Chondrocyte (in vitro differentiated cells): ENCODE measurements around the gene NEO1. TPM values are rescaled to one million over a fixed set of nuclear protein-coding genes. Genes with fewer than 3 reads are reported as not detected.

Experiments used
- DNase-seq: peaks from one replicate; pipeline ENCODE4 v3.0.0; 2021; ENCODE audit warnings: mixed read lengths, low spot score
- H3K27ac Mint-ChIP-seq: one replicate; pipeline ENCODE4 v1.8.0; 2021; ENCODE audit warnings: mild to moderate bottlenecking, moderate library complexity, mixed read lengths; ENCODE audit not compliant: unreplicated experiment
- H3K27me3 Mint-ChIP-seq: 2 replicates; pipeline ENCODE4 v1.8.0; 2021; ENCODE audit warnings: low read depth, mixed read lengths
- H3K36me3 Mint-ChIP-seq: 2 replicates; pipeline ENCODE4 v1.8.0; 2021; ENCODE audit warnings: low read depth, mixed read lengths
- H3K4me1 Mint-ChIP-seq: 2 replicates; pipeline ENCODE4 v1.8.0; 2021; ENCODE audit warnings: low read depth, mild to moderate bottlenecking, mixed read lengths
- H3K4me3 Mint-ChIP-seq: one replicate; pipeline ENCODE4 v1.8.0; 2021; ENCODE audit warnings: mild to moderate bottlenecking, moderate library complexity, mixed read lengths; ENCODE audit not compliant: unreplicated experiment
- H3K9me3 Mint-ChIP-seq: 2 replicates; pipeline ENCODE4 v1.8.0; 2021; ENCODE audit warnings: low read depth, mixed read lengths
- CTCF ChIP-seq: fragments of 200-600 bp; sonication (generic); IDR thresholded peaks from 2 replicates; pipeline ENCODE4 v1.5.0; 2021; ENCODE audit warnings: antibody characterized with exemption, mild to moderate bottlenecking, moderate library complexity
- total RNA-seq: library from RNA; stranded (reverse); gene quantifications from 3 replicates; pipeline ENCODE4 v1.2.1, GENCODE V29; 2021

Gene NEO1
- total RNA-seq, 1 donor from 2014 or later: 42.1 TPM

DNA sequence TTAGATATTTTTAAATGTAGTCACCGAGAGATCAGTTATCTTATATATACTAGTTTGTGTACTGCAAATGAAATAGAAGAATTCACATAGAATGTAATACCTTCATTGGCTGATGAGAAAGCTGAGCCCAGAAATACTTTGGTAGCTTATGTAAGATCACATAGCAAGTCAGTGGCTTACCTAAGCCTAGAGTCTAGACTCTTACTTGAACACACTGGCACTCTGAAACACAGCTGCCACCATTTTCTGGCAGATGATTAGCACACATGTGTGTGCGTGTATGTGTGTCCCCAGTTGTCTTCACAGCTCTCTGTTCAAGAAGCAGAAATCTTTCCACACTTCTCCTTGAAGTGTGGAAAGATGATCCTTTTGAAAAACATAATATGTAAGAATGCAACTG, 124.3 kb downstream of the NEO1 start:
- Mint-ChIP-seq H3K27me3 (no peaks in the 10 kb centered on the region), H3K4me1 (no peaks in the 10 kb centered on the region), H3K4me3 (no peak overlapping the region), H3K27ac (no peak overlapping the region), H3K36me3 (peaks cover 7% of the 10 kb centered on the region), H3K9me3 (peaks cover 7% of the 10 kb centered on the region)
- no peak for DNase-seq
- no peak for TF ChIP-seq CTCF

GRCh38 chr15:73183071-73183470, 130.8 kb downstream of the NEO1 start:
- Mint-ChIP-seq H3K4me3 (no peak overlapping the region), H3K36me3 (peaks cover 17% of the 10 kb centered on the region), H3K9me3 (peaks cover 21% of the 10 kb centered on the region), H3K27me3 (no peaks in the 10 kb centered on the region), H3K4me1 (no peaks in the 10 kb centered on the region), H3K27ac (no peak overlapping the region)
- TF ChIP-seq CTCF: no peak
- no peak for DNase-seq

- no peaks in the 10 kb centered on the region for H3K36me3 Mint-ChIP-seq
- H3K27me3 Mint-ChIP-seq: no peaks in the 10 kb centered on the region
- no peak overlapping the region for H3K27ac Mint-ChIP-seq
- DNase-seq: no peak
- peaks cover 9% of the 10 kb centered on the region for H3K4me1 Mint-ChIP-seq
- H3K9me3 Mint-ChIP-seq: no peaks in the 10 kb centered on the region
- TF ChIP-seq CTCF: no peak
- H3K4me3 Mint-ChIP-seq: no peak overlapping the region
Measured at GRCh38 chr15:73190189-73190601, 137.9 kb downstream of the NEO1 start.

GRCh38 chr15:73195166-73195565, 142.9 kb downstream of the NEO1 start:
- Mint-ChIP-seq H3K4me1 (peaks cover 4% of the 10 kb centered on the region), H3K9me3 (no peaks in the 10 kb centered on the region), H3K4me3 (no peak overlapping the region), H3K36me3 (peaks cover 2% of the 10 kb centered on the region), H3K27ac (no peak overlapping the region), H3K27me3 (no peaks in the 10 kb centered on the region)
- TF ChIP-seq CTCF: no peak
- no peak for DNase-seq

- Mint-ChIP-seq H3K27ac (no peak overlapping the region), H3K4me3 (no peak overlapping the region), H3K36me3 (peaks cover 2% of the 10 kb centered on the region), H3K9me3 (no peaks in the 10 kb centered on the region), H3K27me3 (no peaks in the 10 kb centered on the region), H3K4me1 (no peaks in the 10 kb centered on the region)
- no peak for TF ChIP-seq CTCF
- DNase-seq: no peak
Measured at GRCh38 chr15:73196113-73196512, 143.8 kb downstream of the NEO1 start.
